Lower lobe of right lung (tissue), 2 donors: Measurements from ENCODE around the gene MRTFB. TPM values are rescaled to one million over a fixed set of nuclear protein-coding genes. Genes with fewer than 3 reads are reported as not detected.
A peak's percentile ranks its signal among the peaks of the same experiment; 100 is the strongest.

Source experiments
- ATAC-seq, 2 donors: fragments of 200-7000 bp; cut with Tn5 transposase; one replicate each; pipeline ENCODE4 v1.9.1; 2020 to 2022; ENCODE audit warnings: mild to moderate bottlenecking in 2 of 2, moderate library complexity in 2 of 2
- DNase-seq: peaks from one replicate; pipeline ENCODE4 v3.0.0-alpha.2; 2020
- H3K27ac ChIP-seq: fragments of 200-600 bp; one replicate; pipeline ENCODE4 v1.8.0; 2022
- H3K27me3 ChIP-seq: fragments of 200-600 bp; one replicate; pipeline ENCODE4 v1.8.0; 2022; ENCODE audit warnings: low read depth
- H3K36me3 ChIP-seq: fragments of 200-600 bp; one replicate; pipeline ENCODE4 v1.8.0; 2022; ENCODE audit warnings: mild to moderate bottlenecking
- H3K4me1 ChIP-seq: fragments of 200-600 bp; one replicate; pipeline ENCODE4 v1.8.0; 2022
- H3K4me3 ChIP-seq: fragments of 200-600 bp; one replicate; pipeline ENCODE4 v1.8.0; 2022; ENCODE audit warnings: mild to moderate bottlenecking
- H3K9me3 ChIP-seq: fragments of 200-600 bp; one replicate; pipeline ENCODE4 v1.8.0; 2022
- CTCF ChIP-seq: fragments of 200-600 bp; IDR thresholded peaks from one replicate; pipeline ENCODE4 v1.8.0; 2022; ENCODE audit warnings: antibody characterized with exemption, mild to moderate bottlenecking
- intact Hi-C: fragments of 100-400 bp; cut with DNase I; formaldehyde crosslinking; loops from one replicate; pipeline ENCODE4 v1.11.0; 2022
- total RNA-seq: library from RNA; stranded (reverse); fragmentation: NEBNext Ultra II Directional; extraction: Animal tissue kit (Norgen Biotek cat#: 25700); gene quantifications from one replicate; pipeline ENCODE4 v1.2.1, GENCODE V29; 2021
- donor health status: DM: no; HTN: yes; CAD: no; lungs with severe emphysema.

Gene MRTFB
- total RNA-seq, 1 donor from 2014 or later: 50.8 TPM

- TF ChIP-seq CTCF: no peak
- intact Hi-C loops: no loop called here
- Histone ChIP-seq H3K36me3 (no peaks in the 10 kb centered on the region), H3K27me3 (no peaks in the 10 kb centered on the region), H3K4me1 (peaks cover 45% of the 10 kb centered on the region), H3K4me3 (no peak overlapping the region), H3K27ac (peak overlapping the region; percentile 9), H3K9me3 (no peaks in the 10 kb centered on the region)
- ATAC-seq: no peak
- DNase-seq: no peak
Observed at GRCh38 chr16:14092561-14092960, 21.4 kb downstream of the MRTFB start.

- no peak for TF ChIP-seq CTCF
- H3K9me3 ChIP-seq: no peaks in the 10 kb centered on the region
- no peak overlapping the region for H3K4me3 ChIP-seq
- ATAC-seq: peak in 1 of 2 donors; percentile 49
- peaks cover 42% of the 10 kb centered on the region for H3K4me1 ChIP-seq
- no peaks in the 10 kb centered on the region for H3K36me3 ChIP-seq
- intact Hi-C loops: no loop called here
- peak overlapping the region; percentile 20 for H3K27ac ChIP-seq
- no peak for DNase-seq
- H3K27me3 ChIP-seq: no peaks in the 10 kb centered on the region
Observed at GRCh38 chr16:14095883-14096551, 24.9 kb downstream of the MRTFB start.

- H3K36me3 ChIP-seq: no peaks in the 10 kb centered on the region
- H3K27me3 ChIP-seq: no peaks in the 10 kb centered on the region
- H3K27ac ChIP-seq: peak overlapping the region; percentile 27
- TF ChIP-seq CTCF: no peak
- ATAC-seq (peak; percentile 84 to 94), DNase-seq (no peak)
- intact Hi-C loops: no loop called here
- no peaks in the 10 kb centered on the region for H3K9me3 ChIP-seq
- no peak overlapping the region for H3K4me3 ChIP-seq
- peaks cover 53% of the 10 kb centered on the region for H3K4me1 ChIP-seq
Observed at GRCh38 chr16:14097182-14097959, 26.3 kb downstream of the MRTFB start.

- no peak for TF ChIP-seq CTCF
- ATAC-seq: no peak
- intact Hi-C loops: no loop called here
- Histone ChIP-seq H3K9me3 (no peaks in the 10 kb centered on the region), H3K36me3 (no peaks in the 10 kb centered on the region), H3K27ac (peak overlapping the region; percentile 27), H3K4me3 (no peak overlapping the region), H3K4me1 (peaks cover 60% of the 10 kb centered on the region), H3K27me3 (no peaks in the 10 kb centered on the region)
- DNase-seq: no peak
Observed at GRCh38 chr16:14098081-14098480, 27.0 kb downstream of the MRTFB start.

GRCh38 chr16:14100825-14101224 is 29.7 kb downstream of the MRTFB start:
- ATAC-seq: no peak
- Histone ChIP-seq H3K27ac (no peak overlapping the region), H3K4me3 (no peak overlapping the region), H3K27me3 (no peaks in the 10 kb centered on the region), H3K9me3 (no peaks in the 10 kb centered on the region), H3K36me3 (no peaks in the 10 kb centered on the region), H3K4me1 (peaks cover 69% of the 10 kb centered on the region)
- DNase-seq: no peak
- intact Hi-C loops: no loop called here
- no peak for TF ChIP-seq CTCF
